HCT116 (cell line): ENCODE results near the gene CEBPA.

Experiments used
- CEBPB ChIP-seq: IDR thresholded peaks from 2 replicates; pipeline ENCODE4 v1.6.1; 2012; ENCODE audit warnings: low read depth
- CTCF ChIP-seq, 3 experiments: fragments of 200-600 bp in 1 of 3; sonication (generic) in 1 of 3; IDR thresholded peaks in 2 of 3; conservative IDR thresholded peaks in 1 of 3; 2 replicates each; pipeline ENCODE4 v1.5.1; 2012 to 2017; ENCODE audit warnings: low read depth in 2 of 3, low read length in 2 of 3, antibody characterized with exemption in 1 of 3, borderline replicate concordance in 1 of 3, control low read depth in 1 of 3, mild to moderate bottlenecking in 1 of 3, mixed read lengths in 1 of 3, mixed run types in 1 of 3, moderate library complexity in 1 of 3; ENCODE audit not compliant: insufficient read depth in 1 of 3
- EZH2 ChIP-seq: fragments of 200-600 bp; sonication (generic); IDR thresholded peaks from 2 replicates; pipeline ENCODE4 v1.6.1; 2017; ENCODE audit warnings: antibody characterized with exemption, mixed run types
- EZH2phosphoT487 ChIP-seq: fragments of 200-600 bp; IDR thresholded peaks from 2 replicates; pipeline ENCODE4 v1.6.1; 2018; ENCODE audit warnings: antibody characterized with exemption, borderline replicate concordance
- POLR2A ChIP-seq: IDR thresholded peaks from 2 replicates; pipeline ENCODE4 v1.7.0; 2011; ENCODE audit warnings: borderline replicate concordance; ENCODE audit not compliant: insufficient read depth, insufficient read length; ENCODE audit errors: extremely low read depth
- POLR2AphosphoS5 ChIP-seq: IDR thresholded peaks from 2 replicates; pipeline ENCODE4 v1.6.1; 2011; ENCODE audit warnings: mild to moderate bottlenecking, low read depth, low read length, moderate library complexity
- REST ChIP-seq: IDR thresholded peaks from 2 replicates; pipeline ENCODE4 v1.6.1; 2012; ENCODE audit warnings: low read depth
- ZFX ChIP-seq: fragments of 450-650 bp; IDR thresholded peaks from 2 replicates; pipeline ENCODE4 v1.6.1; 2017
- TF ChIP-seq, protein P1 (sequence below): IDR thresholded peaks from 2 replicates; pipeline ENCODE4 v1.6.1; 2012

GRCh38 chr19:33310606-33311325, 8.4 kb upstream of the CEBPA start:
- TF ChIP-seq, protein P1, sequence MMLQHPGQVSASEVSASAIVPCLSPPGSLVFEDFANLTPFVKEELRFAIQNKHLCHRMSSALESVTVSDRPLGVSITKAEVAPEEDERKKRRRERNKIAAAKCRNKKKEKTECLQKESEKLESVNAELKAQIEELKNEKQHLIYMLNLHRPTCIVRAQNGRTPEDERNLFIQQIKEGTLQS = no peak
- TF ChIP-seq POLR2A (no peak), REST (no peak), CTCF (IDR thresholded peaks at IDR 0.05 in 2 of 3, conservative IDR thresholded peaks at IDR 0.05 in 1 of 3; ENCODE audit: borderline replicate concordance in 1 of 3, insufficient read depth in 1 of 3, low read depth in 2 of 3, low read length in 2 of 3) (no peak), ZFX (no peak), EZH2phosphoT487 (no peak), EZH2 (no peak), POLR2AphosphoS5 (no peak), CEBPB (no peak)
